ENCODE measurements around the gene POU2AF1.
A peak's percentile ranks its signal among the peaks of the same experiment; 100 is the strongest.

POU2AF1 gene

GRCh38 chr11:111378861-111379601 is at the start of gene POU2AF1:
Gene POU2AF1 (minus strand): TSS chr11:111379275. CDS start chr11:111379177, 98 bp downstream.
- no peak for TF ChIP-seq CTCF (IDR thresholded peaks at IDR 0.05; ENCODE audit: control insufficient read depth, insufficient read depth, low read depth, low read length, missing control alignments)
- DNase-seq (ENCODE audit: low read depth): no peak
- H3K4me3 ChIP-seq (ENCODE audit: control insufficient read depth, low read depth, low read length): 0 out of 2 replicates have a peak within 1 kb of the TSS, but pooled peaks have one; percentile 0

GRCh38 chr11:111428113-111428876 is 49.2 kb upstream of the POU2AF1 start:
- no peak overlapping the region for H3K4me3 ChIP-seq (ENCODE audit: control insufficient read depth, low read depth, low read length)
- DNase-seq (ENCODE audit: low read depth): no peak
- no peak for TF ChIP-seq CTCF (IDR thresholded peaks at IDR 0.05; ENCODE audit: control insufficient read depth, insufficient read depth, low read depth, low read length, missing control alignments)

- TF ChIP-seq CTCF (IDR thresholded peaks at IDR 0.05; ENCODE audit: control insufficient read depth, insufficient read depth, low read depth, low read length, missing control alignments): no peak
- no peak for DNase-seq (ENCODE audit: low read depth)
- H3K4me3 ChIP-seq (ENCODE audit: control insufficient read depth, low read depth, low read length): no peak overlapping the region
These were observed 48.4 kb upstream of the POU2AF1 start for GRCh38 chr11:111427471-111427912.

GRCh38 chr11:111426617-111427016 is 47.5 kb upstream of the POU2AF1 start:
- no peak for TF ChIP-seq CTCF (IDR thresholded peaks at IDR 0.05; ENCODE audit: control insufficient read depth, insufficient read depth, low read depth, low read length, missing control alignments)
- DNase-seq (ENCODE audit: low read depth): no peak
- no peak overlapping the region for H3K4me3 ChIP-seq (ENCODE audit: control insufficient read depth, low read depth, low read length)

GRCh38 chr11:111423250-111423615 is 44.2 kb upstream of the POU2AF1 start:
- DNase-seq (ENCODE audit: low read depth): no peak
- TF ChIP-seq CTCF (IDR thresholded peaks at IDR 0.05; ENCODE audit: control insufficient read depth, insufficient read depth, low read depth, low read length, missing control alignments): no peak
- H3K4me3 ChIP-seq (ENCODE audit: control insufficient read depth, low read depth, low read length): no peak overlapping the region

GRCh38 chr11:111422494-111423249 is 43.6 kb upstream of the POU2AF1 start:
- no peak overlapping the region for H3K4me3 ChIP-seq (ENCODE audit: control insufficient read depth, low read depth, low read length)
- no peak for DNase-seq (ENCODE audit: low read depth)
- TF ChIP-seq CTCF (IDR thresholded peaks at IDR 0.05; ENCODE audit: control insufficient read depth, insufficient read depth, low read depth, low read length, missing control alignments): peak; percentile 88

Measured in AG09309 (cell line).